ENCODE measurements around the gene PLPP6.

DNA sequence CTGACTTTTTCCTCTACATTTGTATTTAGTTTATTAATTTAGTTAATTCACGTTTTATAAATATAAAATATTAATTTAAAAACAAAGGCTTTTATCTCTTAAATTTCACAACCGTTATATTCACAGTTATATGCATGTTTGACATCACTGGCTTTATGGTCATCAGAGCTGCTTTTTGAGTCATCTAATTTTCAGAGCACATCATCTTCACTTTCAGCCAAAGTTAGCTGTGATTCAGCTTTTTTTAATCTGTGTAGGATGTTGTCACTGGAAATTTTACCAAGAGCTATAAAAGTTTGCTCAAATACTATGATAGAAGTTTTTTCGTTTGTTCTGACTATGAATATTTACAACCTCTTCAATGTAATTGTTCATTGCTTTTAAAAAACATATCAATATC is 29.7 kb downstream of the PLPP6 start:
- TF ChIP-seq, protein P1, sequence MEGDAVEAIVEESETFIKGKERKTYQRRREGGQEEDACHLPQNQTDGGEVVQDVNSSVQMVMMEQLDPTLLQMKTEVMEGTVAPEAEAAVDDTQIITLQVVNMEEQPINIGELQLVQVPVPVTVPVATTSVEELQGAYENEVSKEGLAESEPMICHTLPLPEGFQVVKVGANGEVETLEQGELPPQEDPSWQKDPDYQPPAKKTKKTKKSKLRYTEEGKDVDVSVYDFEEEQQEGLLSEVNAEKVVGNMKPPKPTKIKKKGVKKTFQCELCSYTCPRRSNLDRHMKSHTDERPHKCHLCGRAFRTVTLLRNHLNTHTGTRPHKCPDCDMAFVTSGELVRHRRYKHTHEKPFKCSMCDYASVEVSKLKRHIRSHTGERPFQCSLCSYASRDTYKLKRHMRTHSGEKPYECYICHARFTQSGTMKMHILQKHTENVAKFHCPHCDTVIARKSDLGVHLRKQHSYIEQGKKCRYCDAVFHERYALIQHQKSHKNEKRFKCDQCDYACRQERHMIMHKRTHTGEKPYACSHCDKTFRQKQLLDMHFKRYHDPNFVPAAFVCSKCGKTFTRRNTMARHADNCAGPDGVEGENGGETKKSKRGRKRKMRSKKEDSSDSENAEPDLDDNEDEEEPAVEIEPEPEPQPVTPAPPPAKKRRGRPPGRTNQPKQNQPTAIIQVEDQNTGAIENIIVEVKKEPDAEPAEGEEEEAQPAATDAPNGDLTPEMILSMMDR (optimal IDR thresholded peaks at IDR 0.05 in 1 of 3, IDR thresholded peaks at IDR 0.05 in 1 of 3, conservative IDR thresholded peaks at IDR 0.05 in 1 of 3; ENCODE audit: extremely low read depth in 1 of 3, insufficient read depth in 2 of 3, low read length in 3 of 3), result no peak
- no peak for TF ChIP-seq EZH2 (IDR thresholded peaks at IDR 0.05; ENCODE audit: low read length)

Measured in keratinocyte (primary cell).